ENCODE measurements around the gene GPR135. TPM values are rescaled to one million over a fixed set of nuclear protein-coding genes. Genes with fewer than 3 reads are reported as not detected.
A peak's percentile ranks its signal among the peaks of the same experiment; 100 is the strongest.

Gene GPR135
- total and polyA plus RNA-seq, 2 of the 13 experiments (the other 11 are each of a cell fraction or from before 2014, with no cell fraction given), result 0.46 to 1.3 TPM

GRCh38 chr14:59483819-59484638, 18.8 kb upstream of the GPR135 start, which contains the start of the genes JKAMP and L3HYPDH (continued):
- peak; percentile 96 for TF ChIP-seq ZNF142 (CRISPR knock-in tag; IDR thresholded peaks at IDR 0.05)
- TF ChIP-seq ZBTB2 (CRISPR knock-in tag; IDR thresholded peaks at IDR 0.05; ENCODE audit: low read depth), result no peak
- no peak; the same call in 1 of the 2 replicates for TF ChIP-seq ZKSCAN8 (CRISPR knock-in tag; IDR thresholded peaks at IDR 0.05; ENCODE audit: borderline replicate concordance)
- TF ChIP-seq NKX3-1 (CRISPR knock-in tag; IDR thresholded peaks at IDR 0.05), result peak; percentile 98
- no peak for TF ChIP-seq SOX13 (IDR thresholded peaks at IDR 0.05)
- TF ChIP-seq SOX13 (CRISPR knock-in tag; conservative IDR thresholded peaks at IDR 0.05 in 1 of 2, IDR thresholded peaks at IDR 0.05 in 1 of 2), result no peak; a peak in 1 of 4 replicates
- TF ChIP-seq HNRNPL (IDR thresholded peaks at IDR 0.05; ENCODE audit: low read depth, low read length), result peak; percentile 50
- TF ChIP-seq ZBTB21 (CRISPR knock-in tag; IDR thresholded peaks at IDR 0.05), result no peak
- peak; percentile 98 for TF ChIP-seq ZFY (CRISPR knock-in tag; IDR thresholded peaks at IDR 0.05)
- TF ChIP-seq SETDB1 (CRISPR knock-in tag; IDR thresholded peaks at IDR 0.05; ENCODE audit: borderline replicate concordance), result peak; percentile 85; the same call in 1 of the 2 replicates
- no peak; the same call in 1 of the 2 replicates for TF ChIP-seq MATR3 (CRISPR knock-in tag; IDR thresholded peaks at IDR 0.05)
- TF ChIP-seq RNF2 (conservative IDR thresholded peaks at IDR 0.05; ENCODE audit: low read depth), result peak; percentile 96
- TF ChIP-seq ZNF780A (CRISPR knock-in tag; IDR thresholded peaks at IDR 0.05), result peak; percentile 93
- no peak for TF ChIP-seq JUN (CRISPR knock-in tag; IDR thresholded peaks at IDR 0.05)
- TF ChIP-seq ZNF276 (CRISPR knock-in tag; IDR thresholded peaks at IDR 0.05; ENCODE audit: low read depth), result peak; percentile 90; the same call in 1 of the 2 replicates
- TF ChIP-seq HDAC1 (CRISPR knock-in tag; IDR thresholded peaks at IDR 0.05), result peak; percentile 95
- no peak for TF ChIP-seq E2F5 (CRISPR knock-in tag; conservative IDR thresholded peaks at IDR 0.05)
- TF ChIP-seq GATAD2A (CRISPR knock-in tag; IDR thresholded peaks at IDR 0.05), result peak; percentile 54
- TF ChIP-seq ETV6 (CRISPR knock-in tag; conservative IDR thresholded peaks at IDR 0.05), result peak; percentile 70
- no peak; the same call in 1 of the 2 replicates for TF ChIP-seq TP53 (CRISPR knock-in tag; conservative IDR thresholded peaks at IDR 0.05)

All from HepG2 (cell line).